ENCODE data around the gene HEYL.

Gene HEYL

DNA sequence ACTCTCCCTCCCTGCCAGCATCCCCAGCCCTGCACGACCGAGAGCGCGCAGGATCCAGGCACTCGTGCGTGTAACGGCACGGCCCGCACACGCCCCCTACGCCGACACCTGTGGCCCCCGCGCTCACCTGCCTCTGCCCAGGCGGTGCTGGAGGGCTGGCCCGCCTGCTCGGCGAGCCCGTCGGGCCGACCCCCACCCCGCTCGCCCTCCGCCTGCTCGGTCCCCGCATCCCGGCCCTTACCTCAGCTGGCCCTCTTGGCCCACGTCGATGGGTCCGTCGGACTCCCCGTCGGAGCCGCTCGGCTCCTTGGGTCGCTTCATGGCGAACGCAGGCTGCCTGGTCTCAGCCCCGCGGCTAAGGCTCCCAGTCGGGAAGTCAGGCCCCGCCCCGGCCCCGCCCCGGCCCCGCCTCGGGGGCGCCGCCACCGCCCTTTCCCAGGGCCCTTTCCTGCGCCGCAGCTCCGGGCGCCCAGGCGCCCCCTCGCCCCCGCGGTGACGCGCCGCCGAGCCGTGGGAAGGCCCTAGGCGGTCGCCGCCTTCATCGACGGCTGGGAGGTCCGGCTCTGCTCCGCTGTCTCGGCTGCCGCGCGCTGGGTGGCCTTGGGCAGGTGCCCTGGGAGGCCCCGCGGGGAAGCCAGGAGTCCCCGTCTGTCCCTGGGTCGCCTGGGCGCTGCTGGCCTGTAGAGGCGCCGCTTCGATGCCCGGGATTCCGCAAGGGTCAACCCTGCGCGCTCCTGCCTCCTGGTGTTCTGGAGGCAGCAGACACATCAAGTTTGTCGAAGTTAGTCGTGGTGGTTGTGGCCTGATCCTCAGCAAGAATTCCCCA, at the start of gene HEYL:
HEYL (minus strand) TSS at position 339 of the 826 bp plus-strand sequence; CDS start at position 321, 18 bp downstream.
- DNase-seq = peak; percentile 31 to 40
- TF ChIP-seq POLR2A (IDR thresholded peaks at IDR 0.05; ENCODE audit: low read length) = no peak
- TF ChIP-seq GATA1 (IDR thresholded peaks at IDR 0.05; ENCODE audit: low read depth, low read length) = no peak

DNA sequence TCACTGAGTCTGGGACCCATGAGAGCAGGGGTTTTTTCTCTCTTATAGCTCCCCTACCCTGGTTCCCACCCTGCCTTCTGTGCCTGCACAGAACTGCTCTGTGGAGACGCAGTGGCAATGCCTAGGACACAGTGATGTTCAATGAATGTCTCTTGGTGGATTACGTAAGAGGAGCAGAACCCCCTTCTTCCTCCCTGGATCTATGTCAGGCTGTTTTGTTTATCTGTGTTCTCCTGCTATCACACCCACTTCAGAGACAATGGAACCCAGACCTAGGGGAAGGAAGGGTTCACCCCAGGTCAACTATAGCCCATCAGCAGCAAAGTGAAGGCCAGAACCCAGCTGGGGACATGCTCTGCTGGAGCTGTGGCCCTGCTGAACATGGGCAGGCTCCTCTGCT, 49.8 kb upstream of the HEYL start:
- no peak for DNase-seq
- TF ChIP-seq POLR2A (IDR thresholded peaks at IDR 0.05; ENCODE audit: low read length) (no peak), GATA1 (IDR thresholded peaks at IDR 0.05; ENCODE audit: low read depth, low read length) (no peak)

DNA sequence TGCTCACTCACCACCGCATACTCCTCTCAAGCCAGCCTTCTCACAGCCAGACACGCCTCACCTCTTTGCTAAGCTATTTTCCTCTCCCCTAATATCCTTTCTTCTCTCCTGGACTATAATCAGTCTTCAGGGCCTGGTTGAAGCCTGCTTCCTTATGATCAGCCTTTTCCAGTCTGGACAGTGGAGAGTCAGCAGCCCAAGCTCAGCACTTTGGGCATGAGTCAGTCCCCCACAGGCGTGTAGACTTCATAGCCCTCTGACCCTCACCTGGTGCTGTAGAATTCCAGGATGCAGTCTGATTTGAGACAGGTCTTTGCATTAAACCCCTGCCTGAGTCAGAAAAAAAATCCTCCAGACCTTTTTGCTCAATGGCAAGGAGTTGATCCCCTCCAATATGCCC, 49.3 kb upstream of the HEYL start:
- DNase-seq = no peak
- TF ChIP-seq POLR2A (IDR thresholded peaks at IDR 0.05; ENCODE audit: low read length) (no peak), GATA1 (IDR thresholded peaks at IDR 0.05; ENCODE audit: low read depth, low read length) (no peak)

DNA sequence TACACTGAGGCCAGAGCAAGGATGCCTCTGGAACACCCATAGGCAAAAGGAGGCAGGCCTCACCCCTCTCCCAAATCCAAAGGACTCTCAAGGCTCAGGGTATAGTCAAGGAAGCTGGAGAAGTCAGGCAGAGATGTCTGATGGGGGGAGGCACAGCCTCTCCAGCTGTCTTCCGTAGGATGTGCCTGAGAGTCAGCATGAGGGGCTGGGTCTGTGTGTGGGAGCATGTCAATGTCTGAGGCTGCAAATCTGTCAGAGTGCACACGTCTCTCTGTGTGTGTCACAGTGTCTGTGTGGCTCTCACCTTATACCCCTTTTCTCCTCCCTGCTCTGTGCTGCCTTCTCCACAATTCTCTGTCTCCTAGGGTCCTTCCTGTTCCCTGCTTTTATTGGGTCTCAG, 47.8 kb upstream of the HEYL start:
- TF ChIP-seq GATA1 (IDR thresholded peaks at IDR 0.05; ENCODE audit: low read depth, low read length) (no peak), POLR2A (IDR thresholded peaks at IDR 0.05; ENCODE audit: low read length) (no peak)
- DNase-seq = no peak

DNA sequence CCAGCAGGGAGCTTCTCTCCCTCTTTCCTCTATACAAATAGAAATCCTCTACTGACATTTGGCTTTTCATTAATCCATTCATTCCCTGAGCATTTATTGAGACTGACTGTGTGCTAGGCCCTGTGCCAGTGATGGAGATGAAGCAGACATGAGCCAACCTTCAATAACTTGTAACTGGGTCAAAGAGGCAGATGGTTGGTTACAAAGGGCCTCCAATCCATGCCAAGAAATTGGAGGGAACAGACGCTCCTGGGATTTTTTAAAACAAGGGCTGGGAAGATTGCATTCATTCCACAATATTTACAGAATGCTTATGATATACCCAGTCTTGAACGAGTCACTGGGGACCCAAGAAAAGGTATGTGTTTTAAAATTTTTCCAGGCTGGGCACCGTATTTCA, 45.6 kb upstream of the HEYL start:
- DNase-seq = no peak
- TF ChIP-seq GATA1 (IDR thresholded peaks at IDR 0.05; ENCODE audit: low read depth, low read length) (no peak), POLR2A (IDR thresholded peaks at IDR 0.05; ENCODE audit: low read length) (no peak)

DNA sequence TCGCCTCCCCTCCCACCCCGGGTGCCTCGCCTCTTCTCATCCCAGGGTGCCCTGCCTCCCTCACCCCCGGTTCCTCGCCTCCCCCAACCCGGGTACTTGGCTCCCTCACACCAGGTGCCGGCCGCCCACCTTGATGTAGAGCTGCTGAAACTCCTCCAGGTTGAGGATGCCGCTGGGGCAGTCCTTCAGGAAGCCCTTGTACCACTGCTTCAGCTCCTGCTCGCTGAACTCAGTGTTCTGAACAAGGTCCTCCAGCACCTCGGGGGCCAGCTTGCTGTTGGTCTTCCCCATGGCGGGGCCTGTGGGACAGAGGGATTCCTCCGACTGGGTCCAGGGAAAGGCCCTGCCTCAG, 44.8 kb upstream of the HEYL start:
- DNase-seq = no peak
- TF ChIP-seq GATA1 (IDR thresholded peaks at IDR 0.05; ENCODE audit: low read depth, low read length) = no peak
- no peak for TF ChIP-seq POLR2A (IDR thresholded peaks at IDR 0.05; ENCODE audit: low read length)

DNA sequence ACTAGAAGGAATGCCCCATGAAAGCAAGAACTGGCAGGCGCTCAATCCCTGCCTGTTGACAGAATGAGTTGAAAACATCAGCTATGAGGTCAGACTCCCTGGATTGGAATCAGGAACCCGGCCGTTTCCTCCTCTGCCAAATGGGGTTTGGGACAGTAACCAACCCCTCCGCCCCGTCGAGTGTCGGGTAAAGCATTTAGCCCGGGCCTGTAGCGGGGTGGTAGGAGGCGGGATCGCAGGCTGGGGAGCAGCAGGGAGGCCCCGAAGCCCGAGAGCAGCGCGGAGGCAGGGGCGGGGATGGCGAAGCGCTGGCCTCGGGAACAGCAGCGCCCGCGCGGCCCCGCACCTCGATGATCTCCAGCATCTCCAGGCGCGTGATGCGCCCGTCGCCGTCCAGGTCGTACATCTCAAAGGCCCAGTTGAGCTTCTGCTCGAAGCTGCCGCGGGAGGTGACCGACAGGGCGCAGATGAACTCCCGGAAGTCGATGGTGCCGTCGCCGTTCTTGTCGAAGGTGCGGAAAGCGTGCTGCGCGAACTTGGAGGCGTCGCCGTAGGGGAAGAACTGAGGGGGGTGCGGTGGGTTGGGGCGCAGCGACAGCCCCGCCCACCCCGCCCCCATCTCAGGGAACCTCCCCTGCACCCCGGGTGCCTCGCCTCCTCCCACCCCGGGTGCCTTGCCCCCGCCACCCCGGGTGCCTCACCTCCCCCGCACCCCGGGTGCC, 44.3 kb upstream of the HEYL start:
- DNase-seq = no peak
- TF ChIP-seq POLR2A (IDR thresholded peaks at IDR 0.05; ENCODE audit: low read length) (no peak), GATA1 (IDR thresholded peaks at IDR 0.05; ENCODE audit: low read depth, low read length) (no peak)

DNA sequence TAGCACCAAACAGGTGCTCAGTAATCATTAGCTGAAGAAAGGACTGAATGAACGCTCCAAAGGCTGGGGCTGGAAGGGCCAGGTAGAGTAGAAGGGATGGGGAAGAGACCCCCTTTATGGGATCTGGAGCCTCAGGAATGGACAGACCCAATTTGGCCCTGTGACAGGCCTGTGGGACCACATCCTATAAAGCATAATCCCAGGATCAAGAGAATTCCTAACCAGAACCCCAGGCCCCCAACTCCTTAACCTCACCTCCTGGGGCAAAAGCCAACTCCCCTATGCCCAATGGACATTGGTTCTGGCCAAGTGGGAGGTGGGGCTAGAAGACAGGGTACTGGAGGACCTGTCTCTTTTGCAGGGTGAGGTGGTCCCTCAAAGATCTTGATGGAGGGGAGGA, 42.6 kb upstream of the HEYL start:
- TF ChIP-seq GATA1 (IDR thresholded peaks at IDR 0.05; ENCODE audit: low read depth, low read length) = no peak
- TF ChIP-seq POLR2A (IDR thresholded peaks at IDR 0.05; ENCODE audit: low read length) = no peak
- DNase-seq = no peak

DNA sequence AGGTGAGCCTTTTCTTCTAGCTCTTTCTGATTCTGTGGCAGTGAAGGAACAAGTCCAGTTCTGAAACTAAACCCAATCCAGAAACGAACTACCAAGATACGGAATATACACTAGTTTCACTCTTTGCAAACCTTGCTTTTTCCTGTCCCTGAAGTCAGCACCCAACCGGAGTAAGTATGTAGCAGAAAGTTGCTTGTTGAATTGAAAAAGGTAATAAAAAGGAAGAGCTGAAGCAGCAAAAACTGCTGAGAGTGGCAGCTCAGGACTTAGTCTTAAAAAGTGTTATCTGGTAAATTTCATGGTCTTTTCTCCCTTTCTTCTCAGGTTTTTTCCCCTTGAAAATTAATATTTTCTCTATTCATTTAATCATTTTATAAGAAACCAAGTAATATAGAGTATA, 41.9 kb upstream of the HEYL start:
- no peak for DNase-seq
- TF ChIP-seq GATA1 (IDR thresholded peaks at IDR 0.05; ENCODE audit: low read depth, low read length) = no peak

DNA sequence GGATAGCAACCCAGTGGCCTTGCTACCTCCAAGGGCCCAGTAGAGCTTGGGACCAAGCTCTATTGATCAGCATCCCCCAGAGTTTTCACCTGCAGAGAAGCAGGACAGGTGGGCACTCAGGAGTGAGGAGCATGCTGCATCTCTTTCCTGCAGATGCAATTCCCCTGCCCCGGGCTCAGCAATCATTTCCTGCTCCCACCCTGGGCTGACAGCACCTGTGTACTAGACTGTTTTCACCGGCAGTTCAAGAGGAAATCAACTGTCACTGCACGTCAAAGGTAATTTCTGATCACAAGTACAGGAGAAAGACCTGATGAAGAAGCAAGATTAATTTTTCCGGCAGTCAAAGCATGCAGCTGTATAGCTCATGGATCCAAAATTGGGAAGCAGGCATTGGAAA, 41.3 kb upstream of the HEYL start:
- TF ChIP-seq GATA1 (IDR thresholded peaks at IDR 0.05; ENCODE audit: low read depth, low read length) = no peak
- TF ChIP-seq POLR2A (IDR thresholded peaks at IDR 0.05; ENCODE audit: low read length) = no peak
- DNase-seq = no peak

DNA sequence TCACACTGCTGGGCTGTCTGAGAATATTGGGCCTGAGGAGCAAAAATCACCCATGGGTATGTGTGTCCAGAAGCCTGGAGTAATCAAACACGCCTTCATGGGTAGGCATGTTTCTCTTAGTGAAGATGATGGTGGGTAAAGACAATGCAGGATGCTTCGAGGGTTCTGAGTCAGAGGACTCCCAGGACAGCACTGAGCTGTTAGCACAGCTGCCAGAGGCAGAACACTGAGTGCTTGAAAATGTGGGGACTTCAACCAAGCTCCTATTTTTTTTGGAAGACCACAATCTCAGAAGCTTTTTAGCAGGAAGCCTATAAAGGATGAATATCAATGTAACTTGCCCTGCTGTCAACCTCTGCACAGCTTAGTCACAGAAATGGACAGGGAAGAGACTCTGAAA, 40.4 kb upstream of the HEYL start:
- no peak for TF ChIP-seq GATA1 (IDR thresholded peaks at IDR 0.05; ENCODE audit: low read depth, low read length)
- TF ChIP-seq POLR2A (IDR thresholded peaks at IDR 0.05; ENCODE audit: low read length) = no peak
- DNase-seq = no peak

DNA sequence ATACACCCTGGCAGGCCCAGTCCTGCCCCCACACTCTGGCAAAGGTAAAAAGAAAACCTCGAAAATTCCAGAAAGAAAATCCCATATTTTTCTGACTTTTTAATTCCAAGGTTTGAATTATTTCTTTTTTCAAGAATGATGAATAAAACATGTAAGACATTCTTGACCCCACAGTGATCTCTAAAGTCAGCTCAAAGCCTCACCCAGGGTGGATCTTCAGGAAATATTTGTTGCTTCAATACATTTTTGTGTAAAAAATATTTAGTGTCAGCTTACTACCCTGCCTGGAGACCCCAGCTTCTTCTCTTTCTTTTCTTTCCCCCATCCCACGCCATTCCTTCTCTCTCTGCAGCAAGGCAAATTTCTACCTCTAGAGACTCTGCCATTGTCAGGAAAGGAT, 39.4 kb upstream of the HEYL start:
- TF ChIP-seq POLR2A (IDR thresholded peaks at IDR 0.05; ENCODE audit: low read length) = no peak
- no peak for TF ChIP-seq GATA1 (IDR thresholded peaks at IDR 0.05; ENCODE audit: low read depth, low read length)
- DNase-seq = no peak

DNA sequence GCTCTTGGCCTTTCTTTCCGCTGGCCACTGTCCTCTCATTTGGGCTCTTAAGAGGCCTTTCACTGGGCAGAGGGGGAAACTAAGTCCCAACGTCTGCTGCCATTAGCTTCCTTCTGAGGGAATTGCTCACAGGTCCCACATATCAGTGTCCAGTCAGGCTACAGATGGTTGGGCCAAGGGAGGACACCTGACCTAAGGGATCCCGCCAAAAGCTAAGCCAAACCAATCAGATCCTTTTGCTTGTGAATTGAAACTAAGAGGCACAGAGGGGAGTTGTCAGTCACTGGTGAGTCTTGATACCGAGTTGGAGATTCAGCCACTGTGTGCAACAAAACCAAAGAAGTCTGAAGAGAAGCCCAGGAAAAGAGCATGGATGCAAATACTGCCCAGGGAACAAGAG, 38.2 kb upstream of the HEYL start:
- TF ChIP-seq GATA1 (IDR thresholded peaks at IDR 0.05; ENCODE audit: low read depth, low read length) (no peak), POLR2A (IDR thresholded peaks at IDR 0.05; ENCODE audit: low read length) (no peak)
- no peak for DNase-seq

DNA sequence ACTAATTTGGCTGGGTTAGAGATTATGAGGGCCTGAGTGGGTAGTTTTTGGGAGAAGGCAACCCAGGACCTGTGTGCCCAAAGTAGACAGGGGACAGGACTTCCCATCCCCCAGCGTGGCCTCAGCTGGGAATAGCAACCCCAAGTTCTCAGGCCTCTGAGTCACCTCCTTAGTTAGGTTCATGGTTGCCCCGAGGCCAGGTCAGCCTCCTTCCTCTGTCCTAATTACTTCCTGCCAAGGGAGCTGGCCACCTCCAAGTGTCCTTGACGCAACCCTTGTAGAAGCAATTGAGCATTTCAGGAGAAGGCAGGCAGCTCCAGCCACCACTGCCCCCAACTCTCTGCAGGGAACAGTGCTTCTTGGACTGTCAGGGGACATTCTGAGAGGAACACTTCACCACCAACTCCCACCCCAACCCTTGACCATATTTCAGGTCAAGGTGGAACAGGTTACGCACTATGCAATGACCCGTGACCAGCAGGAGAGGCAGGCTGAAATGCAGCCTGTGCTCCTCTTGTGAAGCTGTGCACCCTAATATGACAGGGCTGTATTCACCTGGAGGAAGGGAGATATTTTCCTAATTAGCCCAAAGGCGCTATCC, 37.6 kb upstream of the HEYL start:
- TF ChIP-seq POLR2A (IDR thresholded peaks at IDR 0.05; ENCODE audit: low read length) (no peak), GATA1 (IDR thresholded peaks at IDR 0.05; ENCODE audit: low read depth, low read length) (no peak)
- DNase-seq = no peak

DNA sequence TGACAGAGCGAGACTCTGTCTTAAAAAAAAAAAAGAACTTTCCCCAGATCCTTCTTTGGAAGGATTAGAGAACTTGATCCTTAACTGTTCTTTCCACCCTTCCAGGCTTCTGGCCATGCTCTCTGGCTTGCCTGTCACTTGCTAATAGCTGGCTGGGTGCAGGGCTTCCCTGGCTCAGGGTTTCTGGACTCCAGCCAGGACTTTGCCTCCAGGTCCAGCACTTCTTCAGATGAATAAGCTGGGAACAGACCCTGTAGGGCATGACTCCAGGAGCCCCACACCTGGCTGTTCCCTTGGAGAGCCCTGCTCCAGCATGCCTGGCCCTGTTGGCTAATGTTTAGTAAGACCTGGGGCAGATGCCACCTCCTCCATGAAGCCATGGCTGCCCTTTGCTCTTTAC, 35.8 kb upstream of the HEYL start:
- no peak for DNase-seq

More for the DNA sequence above, 35.8 kb upstream of the HEYL start:
- TF ChIP-seq POLR2A (IDR thresholded peaks at IDR 0.05; ENCODE audit: low read length) = no peak

Measured in erythroblast (primary cell).